NCI-H2196 (cell line): ENCODE results near the gene HASPIN.
"Not testable (repeated sequence)": the region's sequence is repeated elsewhere in the genome, so short reads cannot be mapped to it uniquely, and the experiment has no call there.

Experiments used
- DNase-seq: peaks from one replicate; lab custom pipeline; 2025; ENCODE audit not compliant: unreplicated experiment; lab: John Stamatoyannopoulos, UW

Gene HASPIN

GRCh38 chr17:3695723-3696411 is 27.8 kb upstream of the HASPIN start, which contains the start of gene P2RX5:
TSS of gene P2RX5 (minus strand) at chr17:3696155. CDS start at chr17:3696005, 150 bp downstream.
- no peak for DNase-seq

DNA sequence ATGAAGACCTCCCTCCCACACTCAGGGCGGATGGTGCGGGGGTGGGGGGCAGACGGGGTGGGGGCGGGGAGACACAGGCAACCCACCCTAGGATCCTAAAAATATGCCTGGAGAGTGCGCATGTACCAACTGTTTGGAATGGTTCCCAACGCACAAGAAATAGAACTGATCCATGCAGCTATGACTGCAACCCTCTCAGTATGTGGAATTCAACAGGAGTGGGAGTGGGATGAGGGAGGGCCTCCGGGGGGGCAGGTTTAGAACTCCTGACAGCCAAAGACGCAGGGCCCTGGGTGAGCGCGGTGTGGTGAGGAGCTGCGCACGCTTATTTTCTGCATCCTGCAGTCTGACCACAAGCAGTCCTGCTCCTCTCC is 26.6 kb upstream of the HASPIN start:
- no peak for DNase-seq

- no peak for DNase-seq
Measured at GRCh38 chr17:3698139-3698538, 25.6 kb upstream of the HASPIN start.

- no peak for DNase-seq
Measured at GRCh38 chr17:3699951-3700350, 23.8 kb upstream of the HASPIN start.

DNA sequence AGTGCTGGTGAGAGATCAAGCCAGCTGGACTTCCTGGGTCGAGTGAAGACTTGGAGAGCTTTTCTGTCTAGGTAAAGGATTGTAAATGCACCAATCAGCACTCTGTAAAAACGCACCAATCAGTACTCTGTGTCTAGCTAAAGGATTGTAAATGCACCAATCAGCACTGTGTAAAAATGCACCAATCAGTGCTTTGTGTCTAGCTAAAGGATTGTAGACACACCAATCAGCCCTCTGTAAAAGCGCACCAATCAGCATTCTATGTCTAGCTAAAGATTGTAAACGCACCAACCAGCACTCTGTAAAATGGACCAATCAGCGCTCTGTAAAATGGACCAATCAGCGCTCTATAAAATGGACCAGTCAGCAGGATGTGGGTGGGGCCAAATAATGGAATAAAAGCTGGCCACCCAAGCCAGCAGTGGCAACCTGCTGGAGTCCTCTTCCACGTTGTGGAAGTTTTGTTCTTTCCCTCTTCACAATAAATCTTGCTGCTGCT is 21.6 kb upstream of the HASPIN start:
- DNase-seq: not testable (repeated sequence)

DNA sequence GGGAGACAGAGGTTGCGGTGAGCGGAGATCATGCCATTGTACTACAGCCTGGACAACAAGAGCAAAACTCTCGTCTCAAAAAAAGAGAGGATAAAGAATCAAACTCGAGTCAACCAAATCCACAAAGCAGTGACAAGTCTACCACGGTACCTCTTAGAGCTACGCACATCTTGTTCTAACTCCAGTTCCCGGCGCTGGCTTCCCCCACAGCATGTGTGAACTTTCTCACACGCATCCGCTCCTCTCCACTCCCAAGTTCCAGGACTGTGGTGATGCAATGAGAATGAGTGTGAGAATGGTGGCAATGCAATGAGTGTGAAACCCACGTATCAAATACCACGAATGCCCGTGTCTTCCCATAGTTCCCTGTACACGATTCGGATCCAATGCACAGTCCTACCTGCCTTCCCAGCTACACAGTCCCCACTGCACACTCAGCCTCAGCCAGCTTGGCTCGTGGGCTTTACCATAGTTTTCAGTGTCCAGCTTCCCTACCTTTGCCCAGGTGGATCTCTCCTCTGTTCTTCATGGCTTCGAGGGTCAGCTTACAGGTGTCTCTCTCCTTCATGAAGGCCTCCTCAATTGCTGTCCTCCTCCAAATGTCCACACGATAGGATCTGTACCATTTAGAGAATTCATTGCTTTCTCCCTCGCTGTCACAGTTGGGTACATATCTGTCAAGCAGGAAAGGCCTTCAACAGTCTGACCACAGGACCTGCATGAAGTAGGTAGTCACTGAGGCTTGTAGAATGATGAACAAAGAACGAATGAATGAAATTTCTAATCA is 18.6 kb upstream of the HASPIN start:
- DNase-seq: no peak

- DNase-seq: not testable (repeated sequence)
Measured at GRCh38 chr17:3705718-3705984, 18.1 kb upstream of the HASPIN start.

GRCh38 chr17:3708366-3708765 is 15.3 kb upstream of the HASPIN start:
- no peak for DNase-seq

- DNase-seq: no peak
Measured at GRCh38 chr17:3710951-3711383, 12.7 kb upstream of the HASPIN start.

DNA sequence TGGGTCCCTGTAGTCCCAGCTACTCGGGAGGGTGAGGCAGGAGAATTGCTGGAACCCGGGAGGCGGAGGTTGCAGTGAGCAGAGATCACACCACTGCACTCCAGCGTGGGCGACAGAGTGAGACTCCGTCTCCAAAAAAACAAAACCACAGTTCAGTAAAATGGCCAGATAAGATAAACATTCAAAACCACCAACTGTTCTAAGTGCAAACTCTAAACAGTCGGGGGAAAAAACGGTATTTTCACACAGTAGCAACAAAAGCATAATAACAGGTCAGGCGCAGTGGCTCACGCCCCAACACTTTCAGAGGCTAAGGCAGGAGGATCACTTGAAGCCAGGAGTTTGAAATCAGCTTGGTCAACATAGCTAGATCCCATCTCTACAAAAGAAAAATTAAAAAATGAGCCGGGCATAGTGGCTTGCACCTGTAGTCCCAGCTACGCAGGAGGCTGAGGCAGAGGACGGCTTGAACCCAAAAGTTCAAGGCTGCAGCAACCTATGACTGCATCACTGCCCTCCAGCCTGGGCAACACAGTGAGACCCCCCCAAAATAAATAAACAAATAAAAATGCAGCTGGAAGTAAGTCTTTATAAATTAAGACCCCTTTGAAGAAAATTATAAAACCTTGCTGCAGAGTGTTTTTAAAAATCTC is 10.8 kb upstream of the HASPIN start:
- DNase-seq: no peak

DNA sequence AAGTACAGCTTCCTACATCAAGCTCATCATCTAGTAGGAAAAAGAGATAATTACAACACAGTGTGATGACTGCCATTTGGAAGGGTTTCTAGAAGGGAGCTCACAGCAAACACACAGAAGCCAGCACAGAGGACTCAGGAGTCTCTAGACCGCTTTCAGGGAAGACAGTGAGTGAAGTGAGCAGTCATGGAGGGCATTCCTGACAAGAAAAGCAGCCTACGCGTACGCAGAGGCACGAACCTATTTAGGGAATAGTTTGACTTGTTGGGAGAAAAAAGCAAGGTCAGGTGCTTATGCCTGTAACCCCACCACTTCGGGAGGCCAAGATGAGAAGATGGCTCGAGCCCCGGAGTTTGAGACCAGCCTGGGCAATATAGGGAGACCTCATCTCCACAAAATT is 8.4 kb upstream of the HASPIN start:
- no peak for DNase-seq

DNA sequence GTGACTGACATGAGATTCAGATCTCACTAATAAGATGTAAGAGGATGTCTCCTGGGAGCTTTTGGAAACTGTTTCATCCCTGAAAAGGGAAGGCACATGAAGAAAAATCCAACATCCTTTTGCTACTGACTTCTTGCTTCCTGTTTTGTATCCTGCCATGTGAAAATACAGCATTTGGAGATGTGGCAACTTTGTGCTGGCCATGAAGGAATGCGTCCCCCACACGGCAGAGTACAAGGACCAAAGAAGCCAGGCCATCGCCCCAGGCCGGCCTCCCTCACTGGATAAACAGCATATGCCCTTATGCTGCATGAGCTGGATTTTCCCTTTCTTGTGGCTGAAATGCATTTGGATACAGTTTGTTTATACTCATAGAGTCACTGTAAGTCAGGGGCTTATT is 5.5 kb upstream of the HASPIN start:
- no peak for DNase-seq

GRCh38 chr17:3719265-3719664 is 4.4 kb upstream of the HASPIN start:
- DNase-seq: no peak

DNA sequence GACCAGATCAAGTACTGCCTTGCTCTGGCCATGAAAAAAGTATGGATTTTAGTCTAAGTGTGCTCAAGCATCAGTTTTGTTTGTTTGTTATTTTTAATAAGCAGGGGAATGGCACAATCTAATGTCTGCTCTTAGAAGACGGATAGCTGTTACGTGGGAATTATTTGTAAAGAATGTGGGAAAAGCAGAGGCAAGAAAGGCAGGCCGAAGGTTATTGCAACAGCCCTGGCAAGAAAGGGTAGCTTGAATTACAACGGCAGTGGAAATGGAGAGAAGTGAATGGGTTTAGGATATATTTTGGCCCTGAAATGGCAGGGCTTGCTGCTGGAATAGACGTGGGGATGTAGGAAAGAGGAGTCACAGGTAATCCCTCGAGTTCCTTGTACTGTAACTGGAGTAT is 987 bp upstream of the HASPIN start:
- no peak for DNase-seq

DNA sequence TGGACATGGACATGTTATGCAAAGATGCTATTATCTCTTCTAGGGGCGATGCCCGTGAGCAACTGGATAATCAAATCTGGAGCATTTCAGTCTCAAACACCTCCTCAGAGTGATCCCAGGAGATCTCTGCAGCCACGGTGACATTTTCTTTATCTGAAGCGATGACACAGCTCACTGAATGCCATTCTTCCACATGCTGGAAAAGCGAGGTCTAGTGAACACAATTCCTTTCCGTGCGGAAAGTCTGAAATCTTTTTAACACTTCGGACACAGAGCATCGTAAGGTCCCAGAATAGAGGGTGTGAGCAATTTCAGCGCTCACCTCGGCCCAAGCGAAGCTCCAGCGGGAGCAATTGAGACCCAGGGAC is 531 bp upstream of the HASPIN start:
- no peak for DNase-seq

DNA sequence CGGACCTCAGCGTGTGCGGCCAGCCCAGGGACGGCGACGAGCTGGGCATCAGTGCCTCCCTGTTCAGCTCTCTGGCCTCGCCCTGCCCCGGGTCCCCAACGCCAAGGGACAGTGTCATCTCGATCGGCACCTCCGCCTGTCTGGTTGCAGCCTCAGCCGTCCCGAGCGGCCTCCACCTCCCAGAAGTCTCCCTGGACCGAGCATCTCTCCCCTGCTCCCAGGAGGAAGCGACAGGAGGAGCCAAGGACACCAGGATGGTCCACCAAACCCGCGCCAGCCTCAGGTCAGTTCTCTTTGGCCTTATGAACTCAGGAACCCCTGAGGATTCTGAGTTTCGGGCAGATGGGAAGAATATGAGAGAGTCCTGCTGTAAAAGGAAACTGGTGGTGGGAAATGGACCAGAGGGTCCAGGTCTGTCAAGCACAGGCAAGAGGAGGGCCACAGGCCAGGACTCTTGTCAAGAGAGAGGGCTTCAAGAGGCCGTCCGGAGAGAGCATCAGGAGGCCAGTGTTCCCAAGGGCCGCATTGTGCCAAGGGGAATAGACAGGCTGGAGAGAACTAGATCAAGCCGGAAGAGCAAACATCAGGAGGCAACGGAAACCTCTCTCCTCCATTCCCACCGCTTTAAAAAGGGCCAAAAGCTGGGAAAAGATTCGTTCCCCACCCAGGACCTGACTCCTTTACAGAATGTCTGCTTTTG is 825 bp downstream of the HASPIN start:
- no peak for DNase-seq

DNA sequence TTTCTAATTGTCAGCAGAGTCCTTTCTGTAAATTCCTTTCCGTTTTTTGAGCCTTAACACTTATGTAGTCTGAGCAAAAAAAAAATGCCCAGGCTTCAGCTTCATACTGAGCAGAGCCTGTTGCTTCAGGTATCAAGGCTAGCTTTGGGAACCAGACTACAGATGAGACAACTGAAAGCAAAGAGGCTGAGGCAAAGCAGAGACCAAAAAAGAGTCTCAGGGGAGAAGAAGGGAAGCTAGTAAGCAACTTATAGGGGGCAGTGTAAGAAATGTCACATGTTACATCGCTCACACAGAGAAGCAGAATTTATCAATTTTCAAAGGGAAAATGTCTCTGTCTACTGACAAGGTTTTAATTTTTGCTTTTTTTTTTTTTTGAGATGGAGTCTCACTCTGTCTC is 3.3 kb downstream of the HASPIN start:
- DNase-seq: no peak

DNA sequence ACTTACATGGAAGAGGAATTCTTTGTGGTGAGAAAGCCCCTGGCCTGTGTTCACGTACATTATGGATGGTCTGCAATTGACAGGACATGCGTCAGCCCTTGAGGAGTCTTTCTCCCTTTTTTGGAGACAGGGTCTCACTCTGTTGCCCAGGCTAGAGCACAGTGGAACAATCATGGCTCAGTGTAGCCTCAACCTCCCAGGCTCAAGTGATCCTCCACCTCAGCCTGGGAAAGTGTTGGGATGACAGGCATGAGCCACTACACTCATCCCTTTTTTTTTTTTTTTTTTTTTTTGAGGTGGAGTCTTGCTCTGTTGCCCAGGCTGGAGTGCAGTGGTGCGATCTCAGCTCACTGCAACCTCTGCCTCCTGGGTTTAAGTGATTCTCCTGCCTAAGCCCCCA is 4.4 kb downstream of the HASPIN start:
- not testable (repeated sequence) for DNase-seq

DNA sequence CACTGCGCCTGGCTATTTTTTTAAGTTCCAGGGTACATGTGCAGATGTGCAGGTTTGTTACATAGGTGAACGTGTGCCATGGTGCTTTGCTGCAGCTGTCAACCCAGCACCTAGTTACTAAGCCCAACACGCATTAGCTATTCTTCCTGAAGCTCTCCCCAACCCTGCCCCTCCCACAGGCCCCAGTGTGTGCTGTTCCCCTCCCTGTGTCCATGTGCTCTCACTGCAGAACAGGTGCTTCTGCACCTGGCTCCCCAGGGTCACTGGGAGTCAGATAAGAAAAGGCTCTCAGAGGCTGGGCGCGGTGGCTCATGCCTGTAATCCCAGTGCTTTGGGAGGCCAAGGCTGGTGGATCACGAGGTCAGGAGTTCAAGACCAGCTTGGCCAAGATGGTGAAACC is 6.2 kb downstream of the HASPIN start:
- DNase-seq: peak; percentile 2

- DNase-seq: no peak
Measured at GRCh38 chr17:3730881-3731429, 7.3 kb downstream of the HASPIN start.

- DNase-seq: no peak
Measured at GRCh38 chr17:3732210-3732621, 8.5 kb downstream of the HASPIN start.
